ENCODE measurements around the gene CREB5.

Gene CREB5

GRCh38 chr7:28872226-28872625, 459.9 kb downstream of the CREB5 start:
- no peak for DNase-seq

GRCh38 chr7:28873365-28873764, 461.0 kb downstream of the CREB5 start:
- DNase-seq: no peak

- DNase-seq: no peak
Measured at GRCh38 chr7:28874001-28874400, 461.7 kb downstream of the CREB5 start.
